ENCODE data around the gene NTRK2. TPM values are rescaled to one million over a fixed set of nuclear protein-coding genes. Genes with fewer than 3 reads are reported as not detected.

Gene NTRK2
- total RNA-seq, 2 experiments from 2014 or later: 0.17 to 0.25 TPM

GRCh38 chr9:84811072-84811750 lies 141.7 kb downstream of the NTRK2 start:
- CTCF ChIA-PET: no interaction called here

GRCh38 chr9:84811751-84812074 lies 142.2 kb downstream of the NTRK2 start:
- CTCF ChIA-PET: no interaction called here
- POLR2A ChIA-PET: no interaction called here

More at GRCh38 chr9:84811072-84811750, 141.7 kb downstream of the NTRK2 start:
- POLR2A ChIA-PET: no interaction called here

GRCh38 chr9:84812355-84812754 lies 142.8 kb downstream of the NTRK2 start:
- ChIA-PET POLR2A (no interaction called here), CTCF (no interaction called here)

- ChIA-PET POLR2A (no interaction called here), CTCF (no interaction called here)
Observed at GRCh38 chr9:84812847-84813246, 143.3 kb downstream of the NTRK2 start.

- ChIA-PET POLR2A (no interaction called here), CTCF (no interaction called here)
Observed at GRCh38 chr9:84815554-84815953, 146.0 kb downstream of the NTRK2 start.

- CTCF ChIA-PET: no interaction called here
- POLR2A ChIA-PET: no interaction called here
Observed at GRCh38 chr9:84817038-84817437, 147.5 kb downstream of the NTRK2 start.

GRCh38 chr9:84818791-84819190 lies 149.3 kb downstream of the NTRK2 start:
- ChIA-PET POLR2A (no interaction called here), CTCF (no interaction called here)

- POLR2A ChIA-PET: no interaction called here
Observed at GRCh38 chr9:84819491-84819991, 150.0 kb downstream of the NTRK2 start.

GRCh38 chr9:84821431-84821830 lies 151.9 kb downstream of the NTRK2 start:
- CTCF ChIA-PET: interaction anchor here (0.6 kb wide), 1 partner anchor 116 kb away, joined by 3 read pairs; no protein-coding TSS in a partner anchor
- POLR2A ChIA-PET: no interaction called here

More at GRCh38 chr9:84819491-84819991, 150.0 kb downstream of the NTRK2 start:
- CTCF ChIA-PET: no interaction called here

GRCh38 chr9:84822589-84823233 lies 153.2 kb downstream of the NTRK2 start:
- CTCF ChIA-PET: no interaction called here

GRCh38 chr9:84823421-84824271 lies 154.1 kb downstream of the NTRK2 start:
- CTCF ChIA-PET: no interaction called here
- POLR2A ChIA-PET: no interaction called here

More at GRCh38 chr9:84822589-84823233, 153.2 kb downstream of the NTRK2 start:
- POLR2A ChIA-PET: no interaction called here

GRCh38 chr9:84827216-84827765 lies 157.8 kb downstream of the NTRK2 start:
- ChIA-PET CTCF (no interaction called here), POLR2A (no interaction called here)

GRCh38 chr9:84828046-84828445 lies 158.5 kb downstream of the NTRK2 start:
- POLR2A ChIA-PET: no interaction called here
- CTCF ChIA-PET: no interaction called here

- ChIA-PET CTCF (no interaction called here), POLR2A (no interaction called here)
Observed at GRCh38 chr9:84829471-84829870, 159.9 kb downstream of the NTRK2 start.

- ChIA-PET CTCF (no interaction called here), POLR2A (no interaction called here)
Observed at GRCh38 chr9:84829997-84830696, 160.6 kb downstream of the NTRK2 start.

- ChIA-PET CTCF (no interaction called here), POLR2A (no interaction called here)
Observed at GRCh38 chr9:84831377-84831776, 161.8 kb downstream of the NTRK2 start.

- POLR2A ChIA-PET: no interaction called here
- CTCF ChIA-PET: no interaction called here
Observed at GRCh38 chr9:84832453-84832852, 162.9 kb downstream of the NTRK2 start.

- CTCF ChIA-PET: no interaction called here
- POLR2A ChIA-PET: no interaction called here
Observed at GRCh38 chr9:84834426-84834825, 164.9 kb downstream of the NTRK2 start.

- ChIA-PET CTCF (no interaction called here), POLR2A (no interaction called here)
Observed at GRCh38 chr9:84835745-84836144, 166.2 kb downstream of the NTRK2 start.

GRCh38 chr9:84838879-84839278 lies 169.3 kb downstream of the NTRK2 start:
- POLR2A ChIA-PET: no interaction called here

More at GRCh38 chr9:84838879-84839278, 169.3 kb downstream of the NTRK2 start:
- CTCF ChIA-PET: no interaction called here
